HEK293 (cell line): ENCODE data around the gene HES1.

Experiments
- CTCF ChIA-PET: fragments of 350-600 bp; formaldehyde crosslinking; extraction: SDS; loops from one replicate; lab custom pipeline; 2021; ENCODE audit warnings: antibody characterized with exemption; lab: Yijun Ruan, JAX
- POLR2A ChIA-PET: fragments of 300-600 bp; formaldehyde crosslinking; extraction: SDS; loops from one replicate; lab custom pipeline; 2020; ENCODE audit warnings: antibody characterized with exemption, inconsistent platforms; lab: Yijun Ruan, JAX
- H3K27ac ChIP-seq: fragments of 200-500 bp; sonication (Bioruptor generic); 2 replicates; pipeline ENCODE4 v1.5.1; 2014; ENCODE audit warnings: low read depth, low read length, control low read depth, inconsistent platforms; ENCODE audit errors: extremely low read depth
- H3K36me3 ChIP-seq, 2 experiments: fragments of 200-500 bp in 1 of 2; sonication (Bioruptor generic) in 1 of 2; 1 replicate in 1 of 2; 2 replicates in 1 of 2; pipeline ENCODE4 v1.5.1; 2014 to 2017; ENCODE audit warnings: inconsistent platforms in 2 of 2, low read length in 2 of 2; ENCODE audit not compliant: control insufficient read depth in 2 of 2, insufficient read depth in 1 of 2
- H3K4me1 ChIP-seq: fragments of 200-500 bp; sonication (Bioruptor generic); 2 replicates; pipeline ENCODE4 v1.5.1; 2014; ENCODE audit warnings: mild to moderate bottlenecking, low read length, inconsistent platforms; ENCODE audit not compliant: control insufficient read depth, insufficient read depth
- H3K4me3 ChIP-seq: 2 replicates; pipeline ENCODE4 v1.5.1; 2011; ENCODE audit warnings: low read depth, mild to moderate bottlenecking, control low read depth, low read length, moderate library complexity
- H3K9me3 ChIP-seq: fragments of 200-500 bp; sonication (Bioruptor generic); 2 replicates; pipeline ENCODE4 v1.5.1; 2014; ENCODE audit warnings: low read depth, low read length, inconsistent platforms; ENCODE audit not compliant: control insufficient read depth, insufficient read depth
- BCL11A ChIP-seq: fragments of 450-650 bp; formaldehyde crosslinking; IDR thresholded peaks from 2 replicates; pipeline ENCODE4 v1.5.1; 2016; ENCODE audit warnings: low read depth, missing biosample characterization, missing genetic modification characterization
- EGR2 ChIP-seq: fragments of 450-650 bp; formaldehyde crosslinking; IDR thresholded peaks from 2 replicates; pipeline ENCODE4 v1.5.1; 2016; ENCODE audit warnings: low read depth, missing biosample characterization, missing genetic modification characterization
- IKZF3 ChIP-seq: fragments of 450-650 bp; IDR thresholded peaks from 2 replicates; pipeline ENCODE4 v1.5.0; 2018; ENCODE audit warnings: missing biosample characterization, mild to moderate bottlenecking, missing genetic modification characterization, moderate library complexity
- KLF1 ChIP-seq: fragments of 450-650 bp; formaldehyde crosslinking; IDR thresholded peaks from 2 replicates; pipeline ENCODE4 v1.5.1; 2016; ENCODE audit warnings: missing biosample characterization, missing genetic modification characterization
- PRDM1 ChIP-seq: fragments of 450-650 bp; formaldehyde crosslinking; IDR thresholded peaks from 2 replicates; pipeline ENCODE4; 2016; ENCODE audit warnings: missing biosample characterization, missing genetic modification characterization
- SCRT2 ChIP-seq: fragments of 450-650 bp; formaldehyde crosslinking; IDR thresholded peaks from 2 replicates; pipeline ENCODE4 v1.5.1; 2016; ENCODE audit warnings: missing biosample characterization, missing genetic modification characterization
- WT1 ChIP-seq: fragments of 450-650 bp; formaldehyde crosslinking; IDR thresholded peaks from 2 replicates; pipeline ENCODE4 v1.5.1; 2016; ENCODE audit warnings: missing biosample characterization, missing genetic modification characterization
- ZBTB1 ChIP-seq: fragments of 450-650 bp; formaldehyde crosslinking; IDR thresholded peaks from 2 replicates; pipeline ENCODE4 v1.5.1; 2016; ENCODE audit warnings: missing biosample characterization, missing genetic modification characterization
- ZBTB20 ChIP-seq: fragments of 450-650 bp; formaldehyde crosslinking; IDR thresholded peaks from 2 replicates; pipeline ENCODE4 v1.5.1; 2016; ENCODE audit warnings: missing biosample characterization, missing genetic modification characterization
- ZBTB48 ChIP-seq: fragments of 450-650 bp; formaldehyde crosslinking; IDR thresholded peaks from 2 replicates; pipeline ENCODE4 v1.5.1; 2016; ENCODE audit warnings: missing biosample characterization, missing genetic modification characterization
- ZFHX2 ChIP-seq: fragments of 450-650 bp; formaldehyde crosslinking; conservative IDR thresholded peaks from 2 replicates; pipeline ENCODE4 v1.5.1; 2016; ENCODE audit warnings: missing biosample characterization, missing genetic modification characterization
- ZNF211 ChIP-seq: fragments of 450-650 bp; formaldehyde crosslinking; IDR thresholded peaks from 2 replicates; pipeline ENCODE4 v1.5.1; 2016; ENCODE audit warnings: low read depth, missing biosample characterization, missing genetic modification characterization
- ZNF600 ChIP-seq: fragments of 450-650 bp; formaldehyde crosslinking; IDR thresholded peaks from 2 replicates; pipeline ENCODE4 v1.5.1; 2016; ENCODE audit warnings: missing biosample characterization, missing genetic modification characterization
- ZNF658 ChIP-seq: fragments of 450-650 bp; formaldehyde crosslinking; IDR thresholded peaks from 2 replicates; pipeline ENCODE4; 2016; ENCODE audit warnings: missing biosample characterization, missing genetic modification characterization
- TF ChIP-seq, protein P1 (sequence below): fragments of 450-650 bp; formaldehyde crosslinking; IDR thresholded peaks from 2 replicates; pipeline ENCODE4 v1.5.1; 2016; ENCODE audit warnings: missing biosample characterization, missing genetic modification characterization
- TF ChIP-seq, protein P2 (sequence below): fragments of 450-650 bp; formaldehyde crosslinking; IDR thresholded peaks from 2 replicates; pipeline ENCODE4 v1.5.1; 2017; ENCODE audit warnings: missing biosample characterization, missing genetic modification characterization

HES1 gene

GRCh38 chr3:194130807-194131589 is 5.0 kb upstream of the HES1 start:
- POLR2A ChIA-PET, result interaction anchor here (0.8 to 2.2 kb wide), 7 partner anchors 9 to 350 kb away, joined by 3 to 6 read pairs (median 4); no protein-coding TSS in a partner anchor
- no peaks in the 10 kb centered on the region for H3K9me3 ChIP-seq
- TF ChIP-seq SCRT2 (tag by site-specific recombination) (peak; percentile 86), BCL11A (tag by site-specific recombination) (no peak), WT1 (tag by site-specific recombination) (peak; percentile 24; the same call in 1 of the 2 replicates), KLF1 (tag by site-specific recombination) (peak; percentile 92), ZNF211 (tag by site-specific recombination) (no peak), EGR2 (tag by site-specific recombination) (0 out of 2 replicates have a peak, but pooled peaks have one; percentile 31), ZBTB20 (tag by site-specific recombination) (peak; percentile 88), ZFHX2 (tag by site-specific recombination) (peak; percentile 63)
- TF ChIP-seq, protein P1, sequence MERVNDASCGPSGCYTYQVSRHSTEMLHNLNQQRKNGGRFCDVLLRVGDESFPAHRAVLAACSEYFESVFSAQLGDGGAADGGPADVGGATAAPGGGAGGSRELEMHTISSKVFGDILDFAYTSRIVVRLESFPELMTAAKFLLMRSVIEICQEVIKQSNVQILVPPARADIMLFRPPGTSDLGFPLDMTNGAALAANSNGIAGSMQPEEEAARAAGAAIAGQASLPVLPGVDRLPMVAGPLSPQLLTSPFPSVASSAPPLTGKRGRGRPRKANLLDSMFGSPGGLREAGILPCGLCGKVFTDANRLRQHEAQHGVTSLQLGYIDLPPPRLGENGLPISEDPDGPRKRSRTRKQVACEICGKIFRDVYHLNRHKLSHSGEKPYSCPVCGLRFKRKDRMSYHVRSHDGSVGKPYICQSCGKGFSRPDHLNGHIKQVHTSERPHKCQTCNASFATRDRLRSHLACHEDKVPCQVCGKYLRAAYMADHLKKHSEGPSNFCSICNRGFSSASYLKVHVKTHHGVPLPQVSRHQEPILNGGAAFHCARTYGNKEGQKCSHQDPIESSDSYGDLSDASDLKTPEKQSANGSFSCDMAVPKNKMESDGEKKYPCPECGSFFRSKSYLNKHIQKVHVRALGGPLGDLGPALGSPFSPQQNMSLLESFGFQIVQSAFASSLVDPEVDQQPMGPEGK (tag by site-specific recombination), result peak; percentile 42; the same call in 1 of the 2 replicates
- TF ChIP-seq, protein P2, sequence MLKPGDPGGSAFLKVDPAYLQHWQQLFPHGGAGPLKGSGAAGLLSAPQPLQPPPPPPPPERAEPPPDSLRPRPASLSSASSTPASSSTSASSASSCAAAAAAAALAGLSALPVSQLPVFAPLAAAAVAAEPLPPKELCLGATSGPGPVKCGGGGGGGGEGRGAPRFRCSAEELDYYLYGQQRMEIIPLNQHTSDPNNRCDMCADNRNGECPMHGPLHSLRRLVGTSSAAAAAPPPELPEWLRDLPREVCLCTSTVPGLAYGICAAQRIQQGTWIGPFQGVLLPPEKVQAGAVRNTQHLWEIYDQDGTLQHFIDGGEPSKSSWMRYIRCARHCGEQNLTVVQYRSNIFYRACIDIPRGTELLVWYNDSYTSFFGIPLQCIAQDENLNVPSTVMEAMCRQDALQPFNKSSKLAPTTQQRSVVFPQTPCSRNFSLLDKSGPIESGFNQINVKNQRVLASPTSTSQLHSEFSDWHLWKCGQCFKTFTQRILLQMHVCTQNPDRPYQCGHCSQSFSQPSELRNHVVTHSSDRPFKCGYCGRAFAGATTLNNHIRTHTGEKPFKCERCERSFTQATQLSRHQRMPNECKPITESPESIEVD (tag by site-specific recombination), result peak; percentile 51; the same call in 1 of the 2 replicates
- TF ChIP-seq, all 188 proteins: peak for 8
- Histone ChIP-seq H3K4me1 (peaks cover 12% of the 10 kb centered on the region), H3K4me3 (no peak overlapping the region), H3K36me3 (no peaks in the 10 kb centered on the region), H3K27ac (peak overlapping the region; percentile 20; the same call in 1 of the 2 replicates)
- CTCF ChIA-PET, result interaction anchor here (0.6 to 1.2 kb wide), 7 partner anchors 11 to 345 kb away, joined by 3 to 5 read pairs (median 4); no protein-coding TSS in a partner anchor

- TF ChIP-seq IKZF3 (tag by site-specific recombination), result 0 out of 2 replicates have a peak, but pooled peaks have one; percentile 33
- no peak for TF ChIP-seq ZBTB1 (tag by site-specific recombination)
- TF ChIP-seq ZNF658 (tag by site-specific recombination), result no peak
- 0 out of 2 replicates have a peak, but pooled peaks have one; percentile 14 for TF ChIP-seq PRDM1 (tag by site-specific recombination)
- TF ChIP-seq ZBTB48 (tag by site-specific recombination), result 0 out of 2 replicates have a peak, but pooled peaks have one; percentile 39
- 0 out of 2 replicates have a peak, but pooled peaks have one; percentile 45 for TF ChIP-seq ZNF600 (tag by site-specific recombination)
- TF ChIP-seq, all 188 proteins: peak for 4
- H3K9me3 ChIP-seq, result no peaks in the 10 kb centered on the region
- CTCF ChIA-PET, result interaction anchor here (0.7 to 5.1 kb wide), 2 partner anchors 184 to 456 kb away, joined by 3 to 21 read pairs; no protein-coding TSS in a partner anchor
- POLR2A ChIA-PET, result no interaction called here
- peaks cover 12% of the 10 kb centered on the region for H3K4me1 ChIP-seq
- peak overlapping the region; percentile 98; the same call in 1 of the 2 replicates for H3K27ac ChIP-seq
- H3K4me3 ChIP-seq, result no peak overlapping the region
- H3K36me3 ChIP-seq, result peaks cover 0 to 12% of the 10 kb centered on the region in 2 experiments; a peak in 2 of 3 replicates
Observed at GRCh38 chr3:194132465-194133286, 3.3 kb upstream of the HES1 start.
